Measurements from ENCODE around the gene VSX1.

The VSX1 gene

GRCh38 chr20:25038103-25038410, 43.9 kb downstream of the VSX1 start:
- Histone ChIP-seq H3K9me3 (ENCODE audit: control insufficient read depth in 2 of 2, low read length in 2 of 2) (no peaks in the 10 kb centered on the region), H3K27ac (ENCODE audit: low read length) (peak overlapping the region; percentile 90), H3K4me1 (ENCODE audit: control insufficient read depth, insufficient read depth, low read length) (peaks cover 84% of the 10 kb centered on the region), H3K36me3 (ENCODE audit: control insufficient read depth in 2 of 2, insufficient read depth in 2 of 2, low read length in 2 of 2) (no peaks in the 10 kb centered on the region), H3K4me3 (ENCODE audit: low read length in 2 of 2) (peak overlapping the region in 1 of 2 donors; percentile 14), H3K27me3 (ENCODE audit: control insufficient read depth in 1 of 2, insufficient read depth in 2 of 2, low read length in 2 of 2) (no peaks in the 10 kb centered on the region), H3K9ac (ENCODE audit: low read length in 2 of 2) (peak overlapping the region in 1 of 2 donors; percentile 25)

DNA sequence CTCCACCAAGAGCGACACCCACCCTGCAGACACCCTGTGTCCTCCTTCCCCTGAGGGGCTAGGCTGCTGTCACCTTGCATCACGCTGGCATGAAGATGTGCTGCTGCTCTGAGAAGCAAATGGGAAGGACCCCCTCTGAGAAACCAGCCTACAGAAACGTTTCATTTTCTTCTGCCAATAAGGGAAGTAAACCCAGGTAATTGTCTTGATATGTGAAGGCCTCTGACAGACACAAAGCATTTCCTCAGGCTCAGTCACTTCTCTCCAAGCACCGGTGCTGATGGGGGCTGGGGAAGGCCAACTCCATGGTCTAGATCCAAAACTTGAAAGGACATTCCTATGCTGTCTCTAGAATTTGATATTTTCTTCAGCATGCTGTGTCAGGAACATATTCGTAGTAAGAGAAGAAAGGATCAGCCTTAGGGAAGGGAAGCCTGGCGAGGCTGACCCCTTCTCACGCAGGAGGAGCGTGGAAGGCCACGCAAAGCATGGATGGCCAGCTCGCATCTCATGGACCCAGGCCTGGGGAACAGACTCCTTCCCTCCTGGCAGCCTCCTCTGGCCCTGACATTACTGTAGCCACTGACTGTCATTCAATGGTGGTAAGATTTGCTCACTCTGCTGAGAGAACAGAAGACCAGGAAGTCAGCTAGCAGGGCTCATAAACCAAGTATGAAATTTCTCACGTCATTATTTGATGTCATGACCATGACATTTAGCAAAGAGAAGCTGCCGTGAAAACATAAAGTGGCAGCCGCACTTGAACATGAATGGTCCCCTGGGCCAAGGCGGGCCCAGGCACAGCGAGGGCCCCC, 44.4 kb downstream of the VSX1 start:
- peak overlapping the region in 1 of 2 donors; percentile 25 for H3K9ac ChIP-seq (ENCODE audit: low read length in 2 of 2)
- no peak overlapping the region for H3K4me3 ChIP-seq (ENCODE audit: low read length in 2 of 2)
- H3K4me1 ChIP-seq (ENCODE audit: control insufficient read depth, insufficient read depth, low read length) = peaks cover 84% of the 10 kb centered on the region
- H3K27ac ChIP-seq (ENCODE audit: low read length) = peak overlapping the region; percentile 90
- no peaks in the 10 kb centered on the region for H3K9me3 ChIP-seq (ENCODE audit: control insufficient read depth in 2 of 2, low read length in 2 of 2)
- H3K27me3 ChIP-seq (ENCODE audit: control insufficient read depth in 1 of 2, insufficient read depth in 2 of 2, low read length in 2 of 2) = no peaks in the 10 kb centered on the region
- H3K36me3 ChIP-seq (ENCODE audit: control insufficient read depth in 2 of 2, insufficient read depth in 2 of 2, low read length in 2 of 2) = no peaks in the 10 kb centered on the region

DNA sequence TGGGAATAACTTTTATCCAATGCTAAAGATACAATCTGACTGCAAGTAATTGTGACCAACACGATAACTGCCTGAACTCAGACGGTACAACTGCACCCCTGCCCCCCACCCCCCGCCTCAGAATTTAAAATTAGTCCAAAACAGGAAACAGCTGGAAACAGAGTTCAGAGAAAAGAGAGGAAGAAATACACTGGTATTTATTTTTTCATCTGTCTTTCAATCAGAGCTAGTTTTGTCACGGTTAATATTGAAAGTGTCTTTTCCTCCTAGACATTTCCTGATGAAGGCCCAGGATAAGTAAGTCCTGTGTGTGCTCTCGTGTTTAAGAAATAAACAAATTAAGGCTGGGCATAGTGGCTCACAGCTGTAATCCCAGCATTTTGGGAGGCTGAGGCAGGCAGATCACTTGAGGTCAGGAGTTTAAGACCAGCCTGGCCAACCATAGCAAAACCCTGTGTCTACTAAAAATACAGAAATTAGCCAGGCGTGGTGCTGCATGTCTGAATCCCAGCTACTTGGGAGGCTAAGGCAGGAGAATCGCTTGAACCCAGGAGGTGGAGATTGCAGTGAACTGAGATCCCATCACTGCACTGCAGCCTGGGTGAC, 45.5 kb downstream of the VSX1 start:
- H3K36me3 ChIP-seq (ENCODE audit: control insufficient read depth in 2 of 2, insufficient read depth in 2 of 2, low read length in 2 of 2) = no peaks in the 10 kb centered on the region
- peak overlapping the region; percentile 24 for H3K27ac ChIP-seq (ENCODE audit: low read length)
- H3K9me3 ChIP-seq (ENCODE audit: control insufficient read depth in 2 of 2, low read length in 2 of 2) = no peaks in the 10 kb centered on the region
- no peaks in the 10 kb centered on the region for H3K27me3 ChIP-seq (ENCODE audit: control insufficient read depth in 1 of 2, insufficient read depth in 2 of 2, low read length in 2 of 2)
- H3K4me1 ChIP-seq (ENCODE audit: control insufficient read depth, insufficient read depth, low read length) = peaks cover 82% of the 10 kb centered on the region
- H3K4me3 ChIP-seq (ENCODE audit: low read length in 2 of 2) = no peak overlapping the region
- H3K9ac ChIP-seq (ENCODE audit: low read length in 2 of 2) = no peak overlapping the region

- H3K4me1 ChIP-seq (ENCODE audit: control insufficient read depth, insufficient read depth, low read length) = peaks cover 79% of the 10 kb centered on the region
- H3K27me3 ChIP-seq (ENCODE audit: control insufficient read depth in 1 of 2, insufficient read depth in 2 of 2, low read length in 2 of 2) = no peaks in the 10 kb centered on the region
- H3K9ac ChIP-seq (ENCODE audit: low read length in 2 of 2) = no peak overlapping the region
- H3K4me3 ChIP-seq (ENCODE audit: low read length in 2 of 2) = peak overlapping the region in 1 of 2 donors; percentile 15
- H3K9me3 ChIP-seq (ENCODE audit: control insufficient read depth in 2 of 2, low read length in 2 of 2) = no peaks in the 10 kb centered on the region
- no peaks in the 10 kb centered on the region for H3K36me3 ChIP-seq (ENCODE audit: control insufficient read depth in 2 of 2, insufficient read depth in 2 of 2, low read length in 2 of 2)
- peak overlapping the region; percentile 24 for H3K27ac ChIP-seq (ENCODE audit: low read length)
Measured at GRCh38 chr20:25035921-25036320, 46.0 kb downstream of the VSX1 start.

DNA sequence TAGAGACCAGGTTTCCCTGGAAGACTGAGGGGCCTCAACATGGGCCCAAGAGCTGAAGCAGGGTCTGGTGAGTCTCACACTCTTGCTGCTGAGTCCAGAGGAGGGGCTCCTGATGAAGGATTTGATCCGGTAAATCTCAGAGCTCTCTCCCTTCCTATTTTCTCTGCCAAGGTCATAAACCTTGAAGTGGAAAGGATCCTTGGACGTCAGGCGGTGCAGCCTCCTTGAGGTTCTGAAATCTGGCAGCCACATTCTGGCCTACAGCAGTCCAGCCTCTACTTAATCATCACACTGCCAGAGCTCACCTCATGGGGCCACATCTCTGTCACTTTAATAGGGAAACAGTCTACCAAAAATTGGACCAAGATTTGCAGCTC, 48.0 kb downstream of the VSX1 start:
- Histone ChIP-seq H3K4me1 (ENCODE audit: control insufficient read depth, insufficient read depth, low read length) (peaks cover 67% of the 10 kb centered on the region), H3K9ac (ENCODE audit: low read length in 2 of 2) (peak overlapping the region in 1 of 2 donors; percentile 13), H3K36me3 (ENCODE audit: control insufficient read depth in 2 of 2, insufficient read depth in 2 of 2, low read length in 2 of 2) (peaks cover 2 to 7% of the 10 kb centered on the region in 2 donors), H3K27ac (ENCODE audit: low read length) (peak overlapping the region; percentile 81), H3K27me3 (ENCODE audit: control insufficient read depth in 1 of 2, insufficient read depth in 2 of 2, low read length in 2 of 2) (no peaks in the 10 kb centered on the region), H3K9me3 (ENCODE audit: control insufficient read depth in 2 of 2, low read length in 2 of 2) (no peaks in the 10 kb centered on the region), H3K4me3 (ENCODE audit: low read length in 2 of 2) (no peak overlapping the region)

GRCh38 chr20:25033265-25033923, 48.5 kb downstream of the VSX1 start:
- H3K4me3 ChIP-seq (ENCODE audit: low read length in 2 of 2) = peak overlapping the region in 1 of 2 donors; percentile 44

DNA sequence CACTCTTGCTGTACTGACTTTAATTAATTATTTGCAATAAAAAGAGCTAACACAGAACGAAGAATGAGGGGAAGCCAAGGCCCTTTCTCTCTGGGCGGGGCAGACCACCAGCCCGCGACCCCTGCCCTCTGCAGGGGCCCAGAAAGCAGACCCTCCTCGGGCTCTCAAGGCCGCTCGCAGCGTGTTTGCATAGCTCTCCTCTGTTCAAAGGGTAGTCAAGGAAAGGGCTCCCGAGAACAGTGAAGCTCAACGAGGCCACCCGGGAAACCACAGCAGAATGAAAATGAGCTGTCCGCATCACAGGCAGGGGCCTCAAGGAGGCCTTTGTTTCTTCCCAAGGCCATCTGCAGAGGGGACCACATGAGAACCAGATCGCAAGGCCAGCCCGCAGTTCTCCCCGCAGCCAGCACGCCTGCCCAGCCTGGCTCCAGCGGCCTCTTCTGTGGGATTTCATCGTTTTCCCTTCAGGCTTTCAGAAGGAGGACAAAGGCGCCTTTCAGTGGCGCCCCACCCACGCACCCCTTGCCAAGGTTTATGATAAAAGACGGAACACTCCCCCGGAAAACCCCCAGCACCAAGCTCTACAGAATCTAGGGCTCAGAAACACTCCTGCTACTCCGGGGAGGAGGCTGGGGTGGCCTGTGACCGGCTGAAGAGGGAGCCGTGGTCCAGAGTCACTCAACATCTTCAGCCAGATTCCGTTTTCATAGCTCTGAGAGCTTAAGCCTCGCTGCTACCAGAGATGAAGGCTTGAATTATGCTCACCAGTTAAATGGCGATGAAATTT, 49.3 kb downstream of the VSX1 start:
- Histone ChIP-seq H3K4me3 (ENCODE audit: low read length in 2 of 2) (peak overlapping the region in 1 of 2 donors; percentile 44), H3K36me3 (ENCODE audit: control insufficient read depth in 2 of 2, insufficient read depth in 2 of 2, low read length in 2 of 2) (peaks cover 2 to 9% of the 10 kb centered on the region in 2 donors), H3K27me3 (ENCODE audit: control insufficient read depth in 1 of 2, insufficient read depth in 2 of 2, low read length in 2 of 2) (no peaks in the 10 kb centered on the region), H3K27ac (ENCODE audit: low read length) (peak overlapping the region; percentile 81), H3K9me3 (ENCODE audit: control insufficient read depth in 2 of 2, low read length in 2 of 2) (no peaks in the 10 kb centered on the region), H3K9ac (ENCODE audit: low read length in 2 of 2) (peak overlapping the region in 1 of 2 donors; percentile 21), H3K4me1 (ENCODE audit: control insufficient read depth, insufficient read depth, low read length) (peaks cover 55% of the 10 kb centered on the region)

More at GRCh38 chr20:25033265-25033923, 48.5 kb downstream of the VSX1 start:
- H3K9me3 ChIP-seq (ENCODE audit: control insufficient read depth in 2 of 2, low read length in 2 of 2) = no peaks in the 10 kb centered on the region
- no peaks in the 10 kb centered on the region for H3K27me3 ChIP-seq (ENCODE audit: control insufficient read depth in 1 of 2, insufficient read depth in 2 of 2, low read length in 2 of 2)
- H3K9ac ChIP-seq (ENCODE audit: low read length in 2 of 2) = peak overlapping the region in 1 of 2 donors; percentile 13
- peaks cover 61% of the 10 kb centered on the region for H3K4me1 ChIP-seq (ENCODE audit: control insufficient read depth, insufficient read depth, low read length)
- peak overlapping the region; percentile 81 for H3K27ac ChIP-seq (ENCODE audit: low read length)
- H3K36me3 ChIP-seq (ENCODE audit: control insufficient read depth in 2 of 2, insufficient read depth in 2 of 2, low read length in 2 of 2) = peaks cover 2 to 8% of the 10 kb centered on the region in 2 donors

- Histone ChIP-seq H3K4me3 (ENCODE audit: low read length in 2 of 2) (no peak overlapping the region), H3K27ac (ENCODE audit: low read length) (peak overlapping the region; percentile 81), H3K9me3 (ENCODE audit: control insufficient read depth in 2 of 2, low read length in 2 of 2) (no peaks in the 10 kb centered on the region), H3K4me1 (ENCODE audit: control insufficient read depth, insufficient read depth, low read length) (peaks cover 49% of the 10 kb centered on the region), H3K27me3 (ENCODE audit: control insufficient read depth in 1 of 2, insufficient read depth in 2 of 2, low read length in 2 of 2) (no peaks in the 10 kb centered on the region), H3K36me3 (ENCODE audit: control insufficient read depth in 2 of 2, insufficient read depth in 2 of 2, low read length in 2 of 2) (peaks cover 2 to 9% of the 10 kb centered on the region in 2 donors), H3K9ac (ENCODE audit: low read length in 2 of 2) (no peak overlapping the region)
Measured at GRCh38 chr20:25032065-25032477, 49.9 kb downstream of the VSX1 start.

DNA sequence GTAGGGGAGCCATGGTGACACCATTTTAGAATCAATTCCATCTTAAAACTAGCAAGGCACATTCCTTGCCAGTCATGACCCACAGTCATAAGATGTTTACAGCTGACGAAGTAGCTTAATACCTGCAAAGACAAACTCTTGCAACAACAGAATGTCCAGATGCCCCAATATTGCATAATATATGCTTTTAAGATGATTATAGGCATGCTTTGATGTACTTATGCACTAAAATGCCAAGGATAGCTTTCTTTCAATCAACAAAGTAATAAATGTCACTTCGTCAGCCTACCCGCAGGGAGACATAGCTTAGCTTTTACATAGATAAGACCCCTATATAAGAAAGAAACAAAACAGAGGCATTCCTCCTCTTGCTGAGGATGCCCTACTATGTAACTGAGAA, 50.7 kb downstream of the VSX1 start:
- Histone ChIP-seq H3K36me3 (ENCODE audit: control insufficient read depth in 2 of 2, insufficient read depth in 2 of 2, low read length in 2 of 2) (peaks cover 2 to 9% of the 10 kb centered on the region in 2 donors), H3K4me1 (ENCODE audit: control insufficient read depth, insufficient read depth, low read length) (peaks cover 41% of the 10 kb centered on the region), H3K27ac (ENCODE audit: low read length) (no peak overlapping the region), H3K4me3 (ENCODE audit: low read length in 2 of 2) (no peak overlapping the region), H3K27me3 (ENCODE audit: control insufficient read depth in 1 of 2, insufficient read depth in 2 of 2, low read length in 2 of 2) (no peaks in the 10 kb centered on the region), H3K9ac (ENCODE audit: low read length in 2 of 2) (no peak overlapping the region), H3K9me3 (ENCODE audit: control insufficient read depth in 2 of 2, low read length in 2 of 2) (no peaks in the 10 kb centered on the region)

GRCh38 chr20:25030649-25031207, 51.2 kb downstream of the VSX1 start:
- Histone ChIP-seq H3K9me3 (ENCODE audit: control insufficient read depth in 2 of 2, low read length in 2 of 2) (no peaks in the 10 kb centered on the region), H3K4me3 (ENCODE audit: low read length in 2 of 2) (no peak overlapping the region), H3K4me1 (ENCODE audit: control insufficient read depth, insufficient read depth, low read length) (peaks cover 39% of the 10 kb centered on the region), H3K36me3 (ENCODE audit: control insufficient read depth in 2 of 2, insufficient read depth in 2 of 2, low read length in 2 of 2) (peaks cover 2 to 11% of the 10 kb centered on the region in 2 donors), H3K9ac (ENCODE audit: low read length in 2 of 2) (no peak overlapping the region), H3K27ac (ENCODE audit: low read length) (peak overlapping the region; percentile 11), H3K27me3 (ENCODE audit: control insufficient read depth in 1 of 2, insufficient read depth in 2 of 2, low read length in 2 of 2) (no peaks in the 10 kb centered on the region)
